Mesodermal cell (in vitro differentiated cells): ENCODE results near the gene EEF1A2.
A peak's percentile ranks its signal among the peaks of the same experiment; 100 is the strongest.

Experiments used
- H3K27ac ChIP-seq: 2 replicates; pipeline ENCODE4 v1.7.0; 2013; ENCODE audit warnings: mild to moderate bottlenecking, low read depth, low read length, moderate library complexity; ENCODE audit not compliant: severe bottlenecking
- H3K36me3 ChIP-seq: 2 replicates; pipeline ENCODE4 v1.7.1; 2013; ENCODE audit warnings: mild to moderate bottlenecking, low read length, moderate library complexity; ENCODE audit not compliant: control insufficient read depth, insufficient read depth
- H3K4me1 ChIP-seq: one replicate; pipeline ENCODE4 v1.7.1; 2013; ENCODE audit warnings: mild to moderate bottlenecking, low read length; ENCODE audit not compliant: insufficient read depth, control insufficient read depth, poor library complexity, severe bottlenecking
- H3K4me3 ChIP-seq: 2 replicates; pipeline ENCODE4 v1.7.0; 2013; ENCODE audit warnings: low read length, control low read depth, mild to moderate bottlenecking; ENCODE audit not compliant: insufficient read depth, poor library complexity, severe bottlenecking; ENCODE audit errors: extremely low read depth
- H3K9me3 ChIP-seq: 2 replicates; pipeline ENCODE4 v1.7.1; 2013; ENCODE audit warnings: mild to moderate bottlenecking, low read length, moderate library complexity; ENCODE audit not compliant: control insufficient read depth
- WGBS, 2 experiments: methylation state at CpG; one replicate each; pipeline ENCODE4 v1.1.5; 2013; ENCODE audit warnings: missing lambda C conversion rate in 2 of 2; ENCODE audit not compliant: insufficient coverage in 2 of 2; 5-methylcytosine and 5-hydroxymethylcytosine counted together

The EEF1A2 gene

GRCh38 chr20:63529180-63529860 is 30.4 kb upstream of the EEF1A2 start:
- 91 to 93% methylated on average over 25 to 26 of the region's 27 CpGs for WGBS, 2 experiments
- no peak overlapping the region for H3K27ac ChIP-seq

DNA sequence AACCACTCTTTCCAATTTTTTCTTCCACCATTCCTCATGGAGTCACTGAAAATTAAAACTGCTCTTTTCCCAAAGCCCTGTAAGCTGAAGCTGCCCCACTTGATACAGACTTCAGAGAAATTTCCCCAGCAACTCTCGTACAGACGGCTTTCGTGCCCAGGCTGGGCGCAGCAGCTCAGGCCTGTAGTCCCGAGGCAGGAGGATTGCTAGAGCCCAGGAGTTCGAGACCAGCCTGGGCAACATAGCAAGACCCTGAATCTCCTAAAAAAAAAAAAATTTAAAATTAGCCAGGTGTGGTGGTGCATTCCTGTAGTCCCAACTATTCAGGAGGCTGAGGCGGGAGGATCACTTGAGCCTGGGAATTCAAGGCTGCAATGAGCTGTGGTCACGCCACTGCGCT is 28.3 kb upstream of the EEF1A2 start:
- H3K4me3 ChIP-seq, result no peak overlapping the region
- H3K9me3 ChIP-seq, result peaks cover 14% of the 10 kb centered on the region
- no peak overlapping the region for H3K27ac ChIP-seq
- 92 to 96% methylated on average over 6 to 7 of the region's 9 CpGs for WGBS, 2 experiments
- H3K36me3 ChIP-seq, result peaks cover 18% of the 10 kb centered on the region
- H3K4me1 ChIP-seq, result no peaks in the 10 kb centered on the region

More at GRCh38 chr20:63529180-63529860, 30.4 kb upstream of the EEF1A2 start:
- H3K4me1 ChIP-seq, result no peaks in the 10 kb centered on the region
- H3K4me3 ChIP-seq, result no peak overlapping the region
- H3K36me3 ChIP-seq, result no peaks in the 10 kb centered on the region
- H3K9me3 ChIP-seq, result no peaks in the 10 kb centered on the region

GRCh38 chr20:63525971-63526370 is 27.1 kb upstream of the EEF1A2 start:
- Histone ChIP-seq H3K27ac (no peak overlapping the region), H3K4me1 (no peaks in the 10 kb centered on the region), H3K9me3 (peaks cover 16% of the 10 kb centered on the region), H3K4me3 (no peak overlapping the region), H3K36me3 (peaks cover 26% of the 10 kb centered on the region)
- 14 to 40% methylated on average over 1 of the region's 2 CpGs for WGBS, 2 experiments

DNA sequence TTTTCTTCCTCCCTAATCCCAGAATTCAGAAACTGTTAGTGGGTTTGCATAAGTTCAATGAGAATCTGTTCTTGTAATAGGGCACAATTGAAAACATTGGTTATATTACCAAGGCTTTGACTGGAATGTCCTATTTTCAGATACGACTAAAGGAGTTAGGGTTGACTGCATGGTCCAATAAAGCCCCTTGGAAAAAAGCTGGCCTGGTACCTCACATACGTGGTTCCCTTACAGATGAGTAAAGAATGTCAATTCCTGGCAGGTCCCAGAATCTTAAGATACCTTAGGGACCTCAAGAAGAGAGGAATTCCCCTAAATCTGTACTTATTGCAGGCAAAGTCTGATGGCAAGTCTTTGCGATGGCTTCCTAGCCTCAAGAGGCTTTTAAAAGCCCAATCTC is 26.3 kb upstream of the EEF1A2 start:
- Histone ChIP-seq H3K4me1 (no peaks in the 10 kb centered on the region), H3K36me3 (peaks cover 26% of the 10 kb centered on the region), H3K4me3 (no peak overlapping the region), H3K27ac (no peak overlapping the region), H3K9me3 (peaks cover 16% of the 10 kb centered on the region)
- 81 to 82% methylated on average over 3 of the region's 3 CpGs for WGBS, 2 experiments

- 92 to 97% methylated on average over 5 to 10 of the region's 11 CpGs for WGBS, 2 experiments
- Histone ChIP-seq H3K4me3 (no peak overlapping the region), H3K36me3 (peaks cover 26% of the 10 kb centered on the region), H3K27ac (no peak overlapping the region), H3K9me3 (peaks cover 16% of the 10 kb centered on the region), H3K4me1 (no peaks in the 10 kb centered on the region)
These were observed 24.2 kb upstream of the EEF1A2 start for GRCh38 chr20:63522981-63523611.

DNA sequence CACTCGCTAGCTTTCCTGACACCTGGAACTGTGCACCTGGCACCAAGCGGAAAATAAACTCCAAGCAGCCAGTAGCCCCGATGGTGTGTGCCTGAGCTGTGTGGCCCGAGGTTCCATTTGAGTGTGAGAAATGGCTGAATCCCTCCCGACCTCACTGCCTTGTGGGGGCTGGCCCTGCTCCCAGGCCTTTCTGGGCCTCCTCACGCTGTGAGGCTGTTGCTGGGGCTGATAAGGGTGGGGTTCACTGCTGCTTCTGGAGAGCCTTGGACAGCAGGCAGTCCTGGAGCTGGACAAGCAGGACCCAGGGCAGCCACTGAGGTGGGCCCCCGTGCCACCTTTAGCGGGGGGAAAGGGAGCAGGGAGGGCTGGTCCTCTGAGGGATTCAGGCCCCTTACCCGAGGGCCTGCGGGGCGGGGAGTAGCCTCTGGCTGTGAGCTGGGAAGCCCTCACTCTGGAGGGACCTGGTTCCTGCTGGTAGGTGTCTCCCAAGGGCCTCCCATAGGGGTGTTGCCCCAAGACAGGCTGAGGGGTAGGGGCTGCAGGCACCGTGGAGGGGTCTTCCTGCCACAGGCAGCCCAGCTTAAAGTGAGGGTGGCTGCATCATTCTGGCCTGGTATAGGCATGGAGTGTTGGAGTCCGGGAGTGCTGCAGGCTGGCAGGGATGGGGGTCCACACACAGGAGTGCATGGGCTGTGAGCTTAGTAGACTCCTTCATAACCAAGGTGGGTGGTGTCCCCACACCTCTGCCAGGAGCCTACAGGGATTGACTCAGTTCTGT is 23.4 kb upstream of the EEF1A2 start:
- no peak overlapping the region for H3K4me3 ChIP-seq
- WGBS, 2 experiments, result 83 to 84% methylated on average over 9 to 12 of the region's 13 CpGs

GRCh38 chr20:63521602-63522001 is 22.7 kb upstream of the EEF1A2 start:
- Histone ChIP-seq H3K4me1 (no peaks in the 10 kb centered on the region), H3K36me3 (peaks cover 26% of the 10 kb centered on the region), H3K27ac (peak overlapping the region; percentile 84), H3K4me3 (peak overlapping the region; percentile 80), H3K9me3 (peaks cover 16% of the 10 kb centered on the region)
- WGBS, 2 experiments, result 12 to 19% methylated on average over 8 to 13 of the region's 23 CpGs

More for the DNA sequence above, 23.4 kb upstream of the EEF1A2 start:
- Histone ChIP-seq H3K27ac (no peak overlapping the region), H3K9me3 (peaks cover 16% of the 10 kb centered on the region), H3K4me1 (no peaks in the 10 kb centered on the region), H3K36me3 (peaks cover 26% of the 10 kb centered on the region)

DNA sequence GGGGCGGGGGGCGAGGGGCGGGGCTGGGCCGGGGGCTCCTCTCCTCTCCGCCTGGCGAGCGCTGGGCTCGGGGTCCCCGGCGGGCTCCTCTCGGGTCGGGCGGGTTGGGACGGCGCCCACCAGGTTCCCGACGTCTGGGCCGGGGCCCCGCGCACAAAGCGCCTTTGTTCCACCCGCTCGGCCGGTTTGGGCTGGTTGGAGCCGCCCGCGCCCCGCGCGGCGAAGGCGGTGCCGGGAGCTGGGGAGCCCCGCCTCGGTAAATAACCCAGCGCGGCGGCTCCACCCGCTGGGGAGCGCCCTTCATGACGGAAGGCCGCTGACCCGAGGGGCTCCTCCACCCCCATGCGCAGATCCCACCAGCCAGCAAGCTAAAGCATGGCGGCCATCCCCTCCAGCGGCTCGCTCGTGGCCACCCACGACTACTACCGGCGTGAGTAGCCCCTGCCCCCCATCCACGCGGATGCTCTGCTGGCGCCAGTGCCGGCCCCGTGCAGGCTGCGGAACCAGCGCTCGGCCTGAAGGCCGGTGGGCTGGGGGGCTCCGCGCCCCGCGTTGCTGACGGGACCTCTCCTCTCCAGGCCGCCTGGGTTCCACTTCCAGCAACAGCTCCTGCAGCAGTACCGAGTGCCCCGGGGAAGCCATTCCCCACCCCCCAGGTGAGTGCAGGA is 22.2 kb upstream of the EEF1A2 start:
- peak overlapping the region; percentile 80 for H3K4me3 ChIP-seq
- H3K4me1 ChIP-seq, result no peaks in the 10 kb centered on the region
- WGBS, 2 experiments, result 0% methylated on average over 49 to 66 of the region's 68 CpGs
- peaks cover 26% of the 10 kb centered on the region for H3K36me3 ChIP-seq
- H3K9me3 ChIP-seq, result peaks cover 16% of the 10 kb centered on the region
- peak overlapping the region; percentile 84 for H3K27ac ChIP-seq

GRCh38 chr20:63520504-63520933 is 21.6 kb upstream of the EEF1A2 start, which contains the start of gene PPDPF:
TSS of gene PPDPF (plus strand) at chr20:63520765. CDS start at chr20:63521309, 544 bp downstream.
- Histone ChIP-seq H3K4me3 (peak within 1 kb of the TSS; percentile 80), H3K4me1 (no peaks in the 10 kb centered on the region), H3K36me3 (peaks cover 26% of the 10 kb centered on the region), H3K9me3 (peaks cover 16% of the 10 kb centered on the region), H3K27ac (peak within 1 kb of the TSS; percentile 84)
- WGBS, 2 experiments, result 0% methylated on average over 50 to 56 of the region's 64 CpGs
